Mammary epithelial cell (primary cell): Measurements from ENCODE around the gene GALK2.

Experiments
- EZH2 ChIP-seq: IDR thresholded peaks from 2 replicates; pipeline ENCODE4 v1.6.1; 2012; ENCODE audit warnings: low read length, inconsistent platforms, borderline replicate concordance
- TF ChIP-seq, protein P1 (sequence below), 2 donors: IDR thresholded peaks in 1 of 2; conservative IDR thresholded peaks in 1 of 2; 2 replicates each; pipeline ENCODE4 v1.5.1; 2011 to 2012; ENCODE audit warnings: inconsistent platforms in 2 of 2, low read length in 2 of 2, mild to moderate bottlenecking in 2 of 2, control low read depth in 1 of 2, low read depth in 1 of 2; ENCODE audit not compliant: insufficient read depth in 1 of 2; ENCODE audit errors: extremely low read depth in 1 of 2

DNA sequence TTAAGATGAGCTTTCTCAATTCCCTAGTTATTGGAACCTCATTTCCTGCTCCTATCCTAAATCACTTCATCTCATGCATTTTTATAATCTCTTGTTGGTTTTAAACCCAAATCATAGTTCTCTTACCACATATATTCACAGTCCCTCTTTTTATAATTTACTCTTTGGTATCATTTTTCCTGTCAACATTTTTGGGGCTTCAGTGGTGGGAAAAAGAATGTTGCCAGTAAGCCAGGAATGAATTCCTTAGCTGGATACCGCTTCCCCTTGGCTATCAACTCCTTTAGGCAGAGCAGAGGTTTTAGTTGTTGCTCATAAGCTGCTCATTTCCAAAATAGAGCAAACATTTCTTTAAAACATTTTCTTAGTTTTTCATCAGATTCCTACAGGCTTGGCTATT lies 112.3 kb downstream of the GALK2 start:
- TF ChIP-seq, protein P1, sequence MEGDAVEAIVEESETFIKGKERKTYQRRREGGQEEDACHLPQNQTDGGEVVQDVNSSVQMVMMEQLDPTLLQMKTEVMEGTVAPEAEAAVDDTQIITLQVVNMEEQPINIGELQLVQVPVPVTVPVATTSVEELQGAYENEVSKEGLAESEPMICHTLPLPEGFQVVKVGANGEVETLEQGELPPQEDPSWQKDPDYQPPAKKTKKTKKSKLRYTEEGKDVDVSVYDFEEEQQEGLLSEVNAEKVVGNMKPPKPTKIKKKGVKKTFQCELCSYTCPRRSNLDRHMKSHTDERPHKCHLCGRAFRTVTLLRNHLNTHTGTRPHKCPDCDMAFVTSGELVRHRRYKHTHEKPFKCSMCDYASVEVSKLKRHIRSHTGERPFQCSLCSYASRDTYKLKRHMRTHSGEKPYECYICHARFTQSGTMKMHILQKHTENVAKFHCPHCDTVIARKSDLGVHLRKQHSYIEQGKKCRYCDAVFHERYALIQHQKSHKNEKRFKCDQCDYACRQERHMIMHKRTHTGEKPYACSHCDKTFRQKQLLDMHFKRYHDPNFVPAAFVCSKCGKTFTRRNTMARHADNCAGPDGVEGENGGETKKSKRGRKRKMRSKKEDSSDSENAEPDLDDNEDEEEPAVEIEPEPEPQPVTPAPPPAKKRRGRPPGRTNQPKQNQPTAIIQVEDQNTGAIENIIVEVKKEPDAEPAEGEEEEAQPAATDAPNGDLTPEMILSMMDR (conservative IDR thresholded peaks at IDR 0.05 in 1 of 2, IDR thresholded peaks at IDR 0.05 in 1 of 2; ENCODE audit: extremely low read depth in 1 of 2, insufficient read depth in 1 of 2, low read depth in 1 of 2, low read length in 2 of 2) = no peak
- no peak for TF ChIP-seq EZH2
